Neural progenitor cell (in vitro differentiated cells): Measurements from ENCODE around the gene TMSB10.

Experiments
- EZH2 ChIP-seq: fragments of 200-600 bp; sonication (generic); IDR thresholded peaks from 2 replicates; pipeline ENCODE4 v1.6.1; 2017; ENCODE audit warnings: antibody characterized with exemption, mild to moderate bottlenecking, moderate library complexity
- TF ChIP-seq, protein P1 (sequence below): fragments of 200-600 bp; sonication (generic); IDR thresholded peaks from 2 replicates; pipeline ENCODE4 v1.5.1; 2017; ENCODE audit warnings: antibody characterized with exemption, mild to moderate bottlenecking

GRCh38 chr2:84856787-84857186 lies 48.7 kb upstream of the TMSB10 start:
- TF ChIP-seq, protein P1, sequence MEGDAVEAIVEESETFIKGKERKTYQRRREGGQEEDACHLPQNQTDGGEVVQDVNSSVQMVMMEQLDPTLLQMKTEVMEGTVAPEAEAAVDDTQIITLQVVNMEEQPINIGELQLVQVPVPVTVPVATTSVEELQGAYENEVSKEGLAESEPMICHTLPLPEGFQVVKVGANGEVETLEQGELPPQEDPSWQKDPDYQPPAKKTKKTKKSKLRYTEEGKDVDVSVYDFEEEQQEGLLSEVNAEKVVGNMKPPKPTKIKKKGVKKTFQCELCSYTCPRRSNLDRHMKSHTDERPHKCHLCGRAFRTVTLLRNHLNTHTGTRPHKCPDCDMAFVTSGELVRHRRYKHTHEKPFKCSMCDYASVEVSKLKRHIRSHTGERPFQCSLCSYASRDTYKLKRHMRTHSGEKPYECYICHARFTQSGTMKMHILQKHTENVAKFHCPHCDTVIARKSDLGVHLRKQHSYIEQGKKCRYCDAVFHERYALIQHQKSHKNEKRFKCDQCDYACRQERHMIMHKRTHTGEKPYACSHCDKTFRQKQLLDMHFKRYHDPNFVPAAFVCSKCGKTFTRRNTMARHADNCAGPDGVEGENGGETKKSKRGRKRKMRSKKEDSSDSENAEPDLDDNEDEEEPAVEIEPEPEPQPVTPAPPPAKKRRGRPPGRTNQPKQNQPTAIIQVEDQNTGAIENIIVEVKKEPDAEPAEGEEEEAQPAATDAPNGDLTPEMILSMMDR: no peak
- no peak for TF ChIP-seq EZH2
